Activated T-cell treated with anti-CD3 and anti-CD28 coated beads, Interleukin-2, amount 50 U/mL, for 4 hours (primary cell): ENCODE data around the gene ZNF587B. TPM values are rescaled to one million over a fixed set of nuclear protein-coding genes. Genes with fewer than 3 reads are reported as not detected.
"Not testable (repeated sequence)": the region's sequence is repeated elsewhere in the genome, so short reads cannot be mapped to it uniquely, and the experiment has no call there.

Source experiments
- ATAC-seq, 2 donors: fragments of 200-7000 bp; cut with Tn5 transposase; one replicate each; pipeline ENCODE4 v1.10.0; 2021
- DNase-seq: peaks from one replicate; pipeline ENCODE4 v3.0.0-alpha.2; 2020
- H3K27me3 Mint-ChIP-seq: one replicate; pipeline ENCODE4 v1.8.0; 2021; ENCODE audit warnings: low read depth, mixed read lengths
- H3K36me3 Mint-ChIP-seq: one replicate; pipeline ENCODE4 v1.8.0; 2022; ENCODE audit warnings: mixed read lengths; ENCODE audit not compliant: insufficient read depth
- H3K4me1 Mint-ChIP-seq: one replicate; pipeline ENCODE4 v1.8.0; 2021; ENCODE audit warnings: low read depth, mixed read lengths
- H3K4me3 Mint-ChIP-seq: one replicate; pipeline ENCODE4 v1.8.0; 2021; ENCODE audit warnings: mild to moderate bottlenecking, moderate library complexity, mixed read lengths
- H3K9me3 Mint-ChIP-seq: one replicate; pipeline ENCODE4 v1.8.0; 2021; ENCODE audit warnings: mixed read lengths
- total RNA-seq, 3 donors: library from RNA; stranded (reverse); gene quantifications; one replicate each; pipeline ENCODE4 v1.2.1, GENCODE V29; 2021

The ZNF587B gene
- 10 to 100 TPM; 22.6 to 29.1 (median 27.9) TPM for total RNA-seq

DNA sequence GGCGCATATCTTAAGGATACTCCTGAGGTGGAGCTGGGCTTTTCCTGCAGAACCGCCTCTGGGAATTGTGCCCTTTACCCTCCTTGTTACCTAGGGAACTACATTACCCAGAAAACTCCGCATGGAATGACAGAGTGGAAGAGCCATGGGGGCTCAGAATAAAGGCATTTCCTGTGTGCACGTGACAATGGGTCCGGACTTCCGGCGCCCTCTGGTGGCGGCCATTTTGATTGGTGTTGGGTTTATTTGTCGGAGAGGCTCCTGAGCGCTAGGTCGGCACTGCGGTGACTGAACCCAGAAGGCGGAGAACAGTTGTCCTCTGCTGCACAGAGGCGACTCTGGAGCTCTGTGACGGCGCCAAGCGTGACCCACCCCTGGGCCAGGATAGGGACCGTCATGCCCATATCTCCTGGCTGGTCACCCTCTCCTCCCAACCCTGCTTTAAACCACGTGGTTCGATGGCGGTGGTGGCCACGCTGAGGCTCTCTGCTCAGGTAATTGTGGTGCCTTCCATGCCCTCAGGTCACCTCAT lies at the start of gene ZNF587B:
TSS of gene ZNF587B (plus strand) at position 229 of the 532 bp plus-strand sequence. CDS start at position 459, 230 bp downstream.
- Mint-ChIP-seq H3K9me3 (no peaks in the 10 kb centered on the region), H3K27me3 (no peaks in the 10 kb centered on the region), H3K4me3 (no peak within 1 kb of the TSS), H3K36me3 (peaks cover 23% of the 10 kb centered on the region), H3K4me1 (peaks cover 22% of the 10 kb centered on the region)
- DNase-seq (no peak), ATAC-seq (peak; percentile 52 to 65)

DNA sequence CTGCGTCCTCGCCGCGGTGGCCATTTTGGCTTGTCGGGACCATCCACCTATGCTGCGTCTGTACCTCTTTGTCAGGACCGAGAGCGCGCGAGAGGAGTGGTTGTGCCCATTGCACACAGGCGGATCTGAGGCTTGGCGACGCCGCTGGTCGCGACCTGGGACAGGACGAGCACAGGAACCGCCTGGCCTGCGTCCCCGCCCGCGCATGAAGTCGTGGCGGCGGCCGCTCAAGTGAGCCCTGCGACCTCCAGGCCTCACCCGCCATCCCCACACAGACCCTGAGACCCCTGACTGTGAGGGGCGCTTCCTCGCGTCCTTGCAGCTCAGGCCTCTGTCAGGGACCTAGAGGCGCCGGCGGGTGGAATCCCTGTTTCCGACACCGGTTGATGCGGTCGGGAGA lies 43.8 kb upstream of the ZNF587B start:
- no peak overlapping the region for H3K4me3 Mint-ChIP-seq
- no peak for DNase-seq

DNA sequence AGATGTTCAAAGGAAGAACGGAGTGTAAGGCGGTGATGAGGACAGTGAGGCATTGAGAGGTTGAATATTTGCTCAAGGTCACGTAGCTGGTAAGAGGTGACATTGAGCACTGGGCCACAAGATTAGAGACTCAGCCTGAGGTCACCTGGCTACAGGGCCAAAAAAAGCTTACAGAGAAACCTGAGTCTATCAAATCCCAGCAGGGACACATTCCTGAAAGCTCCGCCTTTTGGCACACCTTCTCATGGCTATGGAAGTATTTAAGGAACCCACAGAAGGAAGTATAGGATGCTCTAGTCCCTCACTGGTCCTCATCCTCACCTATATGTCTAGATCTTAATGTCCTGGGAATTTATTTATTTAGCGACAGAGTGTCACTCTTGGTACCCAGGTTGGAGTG lies 43.2 kb upstream of the ZNF587B start:
- ATAC-seq (no peak), DNase-seq (no peak)
- no peaks in the 10 kb centered on the region for H3K4me1 Mint-ChIP-seq
- H3K27me3 Mint-ChIP-seq = no peaks in the 10 kb centered on the region
- H3K9me3 Mint-ChIP-seq = peaks cover 24% of the 10 kb centered on the region
- H3K4me3 Mint-ChIP-seq = no peak overlapping the region
- H3K36me3 Mint-ChIP-seq = peaks cover 50% of the 10 kb centered on the region

More for the DNA sequence above, 43.8 kb upstream of the ZNF587B start:
- Mint-ChIP-seq H3K4me1 (no peaks in the 10 kb centered on the region), H3K9me3 (peaks cover 25% of the 10 kb centered on the region), H3K27me3 (no peaks in the 10 kb centered on the region), H3K36me3 (peaks cover 49% of the 10 kb centered on the region)
- ATAC-seq = no peak

DNA sequence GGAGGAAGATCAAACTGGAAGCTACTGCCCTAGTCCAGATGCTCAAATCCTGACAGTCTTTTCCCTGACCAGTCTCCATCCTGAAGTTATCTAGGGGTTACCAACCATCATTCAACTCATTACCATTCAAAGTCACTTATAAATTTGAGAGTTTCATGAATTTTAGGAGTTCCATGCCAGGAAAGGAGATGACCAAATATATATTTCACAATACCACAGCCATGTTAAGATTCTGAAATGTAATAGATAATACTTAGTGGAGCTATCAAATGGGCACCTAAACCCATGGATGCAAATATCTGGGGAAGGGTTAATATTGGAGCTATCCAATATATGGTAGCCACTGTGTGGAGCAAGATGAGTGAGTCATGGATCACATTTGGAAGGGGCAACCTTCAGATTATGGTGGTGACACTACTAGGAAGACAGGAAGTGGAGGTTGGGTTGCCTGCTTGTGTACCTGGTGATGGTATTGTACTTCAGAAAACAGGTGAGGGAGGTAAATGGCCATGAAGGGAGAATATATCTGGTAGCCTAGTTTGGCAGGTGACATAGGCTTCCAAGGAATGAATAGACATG lies 41.9 kb upstream of the ZNF587B start:
- ATAC-seq (no peak), DNase-seq (no peak)
- Mint-ChIP-seq H3K9me3 (peaks cover 24% of the 10 kb centered on the region), H3K4me3 (no peak overlapping the region), H3K4me1 (no peaks in the 10 kb centered on the region), H3K27me3 (no peaks in the 10 kb centered on the region), H3K36me3 (peaks cover 50% of the 10 kb centered on the region)

DNA sequence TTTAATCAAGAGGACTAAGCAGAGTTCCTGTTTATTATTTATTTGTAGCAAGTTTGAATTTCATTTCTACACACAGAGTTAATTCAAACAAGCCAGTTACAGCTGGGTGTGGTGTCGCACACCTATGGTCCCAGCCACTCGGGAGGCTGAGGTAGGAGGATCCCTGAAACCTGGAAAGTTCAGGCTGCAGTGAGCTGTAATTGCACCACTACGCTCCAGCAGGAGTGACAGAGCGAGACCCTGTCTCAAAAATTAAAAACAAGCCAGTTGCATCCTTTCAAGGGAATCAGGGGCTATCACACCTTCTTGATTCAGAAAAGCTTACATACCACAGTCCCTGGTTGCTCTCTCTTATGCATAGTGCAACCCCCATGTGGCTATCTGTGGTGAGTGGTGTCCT lies 40.8 kb upstream of the ZNF587B start:
- Mint-ChIP-seq H3K27me3 (no peaks in the 10 kb centered on the region), H3K36me3 (peaks cover 55% of the 10 kb centered on the region), H3K9me3 (peaks cover 24% of the 10 kb centered on the region), H3K4me1 (no peaks in the 10 kb centered on the region), H3K4me3 (no peak overlapping the region)
- ATAC-seq (no peak), DNase-seq (no peak)

DNA sequence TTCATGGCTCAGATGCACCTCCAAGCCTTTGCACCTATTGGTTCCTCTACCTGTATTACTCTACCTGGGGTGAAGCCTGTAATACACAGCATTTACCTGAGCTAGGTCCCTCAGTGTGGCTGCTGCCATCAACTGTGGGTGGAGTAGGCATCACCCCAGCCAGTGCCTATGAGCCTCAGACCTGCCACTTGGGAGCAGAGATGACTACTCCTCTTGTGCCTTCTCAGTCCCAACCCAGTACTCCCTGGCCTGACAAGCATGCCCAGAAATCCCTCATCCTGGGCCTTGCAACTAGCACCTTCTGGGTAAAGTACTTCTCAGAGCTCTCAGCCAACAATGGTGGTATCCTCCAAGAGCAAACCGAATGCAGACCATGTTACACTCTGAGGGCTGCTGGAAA lies 33.5 kb upstream of the ZNF587B start:
- not testable (repeated sequence) for H3K4me1 Mint-ChIP-seq, ATAC-seq, DNase-seq, H3K4me3 Mint-ChIP-seq, H3K27me3 Mint-ChIP-seq, H3K9me3 Mint-ChIP-seq
- peaks cover 43% of the 10 kb centered on the region for H3K36me3 Mint-ChIP-seq

DNA sequence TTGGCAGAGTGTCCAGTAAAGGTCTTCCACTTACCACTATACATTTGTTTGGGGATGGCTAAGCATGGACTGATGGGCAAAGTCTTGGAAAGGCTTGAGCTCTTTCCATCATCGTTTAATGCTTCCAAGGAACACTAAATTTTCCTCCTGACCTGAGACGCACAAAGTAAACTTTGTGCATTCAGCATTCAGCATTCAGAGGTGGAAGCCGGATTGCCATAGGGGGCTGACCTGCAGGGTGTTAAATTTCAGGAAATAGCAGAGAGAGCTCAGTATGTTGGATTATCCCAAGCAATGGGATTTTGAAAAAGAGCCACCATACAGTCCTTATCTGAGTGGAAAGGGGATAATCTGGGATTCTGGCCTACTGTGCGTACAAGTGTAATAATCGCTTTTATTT lies 29.4 kb upstream of the ZNF587B start:
- ATAC-seq (no peak), DNase-seq (no peak)
- Mint-ChIP-seq H3K27me3 (no peaks in the 10 kb centered on the region), H3K4me3 (no peak overlapping the region), H3K4me1 (peaks cover 17% of the 10 kb centered on the region), H3K9me3 (no peaks in the 10 kb centered on the region), H3K36me3 (peaks cover 23% of the 10 kb centered on the region)

DNA sequence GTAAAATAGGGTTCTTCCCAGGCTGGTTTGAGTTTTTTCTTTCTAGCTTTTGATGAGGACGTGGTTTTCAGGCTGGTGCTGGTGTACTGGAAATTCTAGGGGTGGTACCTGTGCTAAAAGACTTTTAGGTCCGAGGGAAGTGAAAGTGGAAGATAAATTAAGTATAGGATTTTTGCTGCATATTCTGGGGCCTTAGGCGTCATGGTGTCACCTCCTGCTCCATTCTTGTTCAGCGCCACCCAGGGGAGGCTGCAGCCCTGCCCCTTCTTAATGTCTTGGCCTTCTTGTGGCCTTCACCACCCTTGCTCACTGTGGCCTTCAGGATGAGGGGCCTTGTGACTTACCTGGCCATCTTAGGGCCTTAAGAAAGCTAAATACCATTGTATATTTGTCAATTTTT lies 27.8 kb upstream of the ZNF587B start:
- H3K4me1 Mint-ChIP-seq = peaks cover 18% of the 10 kb centered on the region
- no peak overlapping the region for H3K4me3 Mint-ChIP-seq
- no peak for DNase-seq
- H3K9me3 Mint-ChIP-seq = no peaks in the 10 kb centered on the region
- no peak for ATAC-seq
- H3K27me3 Mint-ChIP-seq = no peaks in the 10 kb centered on the region
- H3K36me3 Mint-ChIP-seq = peaks cover 20% of the 10 kb centered on the region

DNA sequence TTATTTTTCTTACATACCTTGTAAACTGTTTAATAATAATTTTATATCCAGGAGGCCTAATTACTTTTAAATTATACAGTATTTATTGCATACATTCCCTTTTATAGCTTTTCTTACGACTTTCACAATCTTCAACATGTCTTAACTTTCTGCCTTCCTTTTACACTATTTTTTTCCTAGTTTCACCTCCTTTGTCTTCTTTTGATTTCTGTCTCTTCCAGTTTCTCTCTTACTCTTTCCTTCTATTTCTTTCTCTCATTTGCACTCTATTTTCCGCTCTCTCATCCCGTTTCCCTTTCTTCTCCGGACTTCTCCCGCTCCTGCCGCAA lies 26.9 kb upstream of the ZNF587B start:
- DNase-seq (no peak), ATAC-seq (no peak)
- no peaks in the 10 kb centered on the region for H3K27me3 Mint-ChIP-seq
- no peaks in the 10 kb centered on the region for H3K9me3 Mint-ChIP-seq
- H3K36me3 Mint-ChIP-seq = peaks cover 27% of the 10 kb centered on the region
- peaks cover 21% of the 10 kb centered on the region for H3K4me1 Mint-ChIP-seq
- H3K4me3 Mint-ChIP-seq = peak overlapping the region; percentile 45

DNA sequence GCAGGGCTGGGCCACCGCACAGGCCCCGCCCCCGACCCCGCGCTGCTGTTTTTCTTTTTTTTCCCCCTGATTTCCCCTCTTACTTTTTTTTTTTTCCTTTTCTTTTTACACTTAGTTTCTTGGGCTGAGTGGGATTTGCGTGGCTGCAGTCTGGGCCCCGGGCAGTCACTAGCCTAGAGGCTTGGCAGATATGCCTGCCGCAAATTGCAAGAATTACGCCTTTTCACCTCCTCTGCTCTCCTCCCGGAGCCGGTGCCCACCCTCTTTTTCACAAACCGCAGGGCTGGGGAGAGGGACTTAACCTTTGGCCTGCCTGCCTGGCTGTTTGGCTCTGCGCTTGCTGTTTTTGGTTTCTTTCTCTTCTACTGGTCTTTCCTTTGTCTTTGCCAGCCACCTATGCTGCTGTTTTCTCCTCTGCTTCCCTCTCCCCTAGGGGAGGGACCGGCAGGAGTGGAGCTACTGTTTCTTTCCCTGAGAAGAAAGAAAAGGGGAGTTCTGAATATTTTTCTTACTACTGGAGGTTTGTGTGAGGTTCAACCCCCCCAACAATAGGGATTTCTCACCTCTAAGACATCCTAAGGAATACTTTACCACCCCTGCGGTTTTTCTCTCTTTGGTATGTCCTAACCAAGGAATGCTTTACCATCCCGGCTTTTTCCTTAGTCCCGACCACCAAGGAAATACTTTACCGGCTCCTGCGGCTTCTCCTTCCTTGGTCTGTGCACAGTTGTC lies 26.3 kb upstream of the ZNF587B start:
- H3K27me3 Mint-ChIP-seq = no peaks in the 10 kb centered on the region
- peaks cover 21% of the 10 kb centered on the region for H3K4me1 Mint-ChIP-seq
- ATAC-seq = peak in 1 of 2 donors; percentile 23
- peak overlapping the region; percentile 45 for H3K4me3 Mint-ChIP-seq
- peaks cover 27% of the 10 kb centered on the region for H3K36me3 Mint-ChIP-seq
- H3K9me3 Mint-ChIP-seq = no peaks in the 10 kb centered on the region
- no peak for DNase-seq

DNA sequence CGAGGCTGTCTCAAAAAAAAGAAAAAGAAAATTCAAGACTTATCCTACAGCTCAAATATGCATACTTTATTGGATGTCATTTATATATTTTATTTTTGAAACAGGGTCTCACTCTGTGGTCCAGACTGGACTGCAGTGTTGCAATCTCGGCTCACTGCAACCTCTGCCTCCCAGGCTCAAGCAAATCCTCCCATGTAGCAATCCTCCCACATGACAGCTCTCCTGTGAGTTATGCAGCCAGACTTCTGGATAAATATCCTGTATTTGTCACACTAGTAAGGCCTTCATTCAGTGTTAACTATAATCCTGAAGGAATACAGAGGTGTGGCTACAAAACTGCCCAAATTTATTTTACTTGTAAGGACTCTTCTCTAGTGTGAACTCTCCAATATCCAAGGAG lies 22.6 kb upstream of the ZNF587B start:
- no peak for DNase-seq
- Mint-ChIP-seq H3K4me3 (no peak overlapping the region), H3K9me3 (no peaks in the 10 kb centered on the region), H3K4me1 (peaks cover 31% of the 10 kb centered on the region), H3K27me3 (no peaks in the 10 kb centered on the region), H3K36me3 (peaks cover 28% of the 10 kb centered on the region)
- ATAC-seq = no peak

DNA sequence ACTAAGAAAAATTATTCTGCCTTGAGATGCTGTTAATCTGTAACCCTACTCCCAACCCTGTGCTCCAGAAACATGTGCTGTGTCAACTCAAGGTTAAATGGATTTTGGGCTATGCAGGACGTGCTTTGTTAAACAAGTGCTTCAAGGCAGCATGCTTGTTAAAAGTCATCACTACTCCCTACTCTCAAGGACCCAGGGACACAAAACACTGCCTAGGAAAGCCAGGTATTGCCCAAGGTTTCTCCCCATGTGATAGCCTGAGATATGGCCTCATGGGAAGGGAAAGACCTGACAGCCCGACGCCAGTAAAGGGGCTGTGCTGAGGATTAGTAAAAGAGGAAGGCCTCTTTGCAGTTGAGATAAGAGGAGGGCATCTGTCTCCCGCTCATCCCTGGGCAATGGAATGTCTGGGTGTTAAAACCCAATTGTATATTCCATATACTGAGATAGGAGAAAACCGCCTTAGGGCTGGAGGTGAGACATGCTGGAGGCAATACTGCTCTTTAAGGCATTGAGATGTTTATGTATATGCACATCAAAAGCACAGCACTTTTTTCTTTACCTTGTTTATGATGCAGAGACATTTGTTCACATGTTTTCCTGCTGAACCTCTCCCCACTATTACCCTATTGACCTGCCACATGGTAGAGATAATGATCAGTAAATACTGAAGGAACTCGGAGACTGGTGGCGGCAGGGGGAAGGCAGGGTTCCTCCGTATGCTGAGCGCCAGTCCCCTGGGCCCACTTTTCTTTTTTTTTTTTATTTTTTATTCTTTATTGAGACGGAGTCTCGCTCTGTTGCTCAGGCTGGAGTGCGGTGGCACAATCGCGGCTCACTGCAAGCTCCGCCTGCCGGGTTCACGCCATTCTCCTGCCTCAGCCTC lies 19.4 kb upstream of the ZNF587B start:
- Mint-ChIP-seq H3K4me1 (peaks cover 44% of the 10 kb centered on the region), H3K36me3 (peaks cover 27% of the 10 kb centered on the region)
- DNase-seq, H3K9me3 Mint-ChIP-seq, ATAC-seq, H3K4me3 Mint-ChIP-seq, H3K27me3 Mint-ChIP-seq: not testable (repeated sequence)

DNA sequence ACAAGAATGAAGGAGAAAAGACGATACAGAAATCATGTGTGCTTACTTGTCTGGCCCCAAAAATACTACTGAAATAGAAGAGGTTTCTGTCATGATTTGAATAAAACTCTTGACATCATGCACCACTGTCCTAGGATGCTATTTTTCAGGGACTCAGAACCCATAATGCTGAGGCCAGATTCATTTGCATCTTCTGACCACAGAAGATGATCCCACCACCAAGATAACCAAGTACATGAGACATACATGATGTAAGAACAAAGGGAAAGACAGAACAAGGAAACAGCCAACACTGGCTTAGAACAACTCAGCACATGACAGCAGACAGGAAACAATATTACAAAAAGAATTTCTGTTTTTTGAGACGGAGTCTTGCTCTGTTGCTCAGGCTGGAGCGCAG lies 17.9 kb upstream of the ZNF587B start:
- ATAC-seq (no peak), DNase-seq (no peak)
- Mint-ChIP-seq H3K36me3 (peaks cover 22% of the 10 kb centered on the region), H3K27me3 (no peaks in the 10 kb centered on the region), H3K9me3 (no peaks in the 10 kb centered on the region), H3K4me1 (peaks cover 47% of the 10 kb centered on the region), H3K4me3 (peak overlapping the region; percentile 17)

DNA sequence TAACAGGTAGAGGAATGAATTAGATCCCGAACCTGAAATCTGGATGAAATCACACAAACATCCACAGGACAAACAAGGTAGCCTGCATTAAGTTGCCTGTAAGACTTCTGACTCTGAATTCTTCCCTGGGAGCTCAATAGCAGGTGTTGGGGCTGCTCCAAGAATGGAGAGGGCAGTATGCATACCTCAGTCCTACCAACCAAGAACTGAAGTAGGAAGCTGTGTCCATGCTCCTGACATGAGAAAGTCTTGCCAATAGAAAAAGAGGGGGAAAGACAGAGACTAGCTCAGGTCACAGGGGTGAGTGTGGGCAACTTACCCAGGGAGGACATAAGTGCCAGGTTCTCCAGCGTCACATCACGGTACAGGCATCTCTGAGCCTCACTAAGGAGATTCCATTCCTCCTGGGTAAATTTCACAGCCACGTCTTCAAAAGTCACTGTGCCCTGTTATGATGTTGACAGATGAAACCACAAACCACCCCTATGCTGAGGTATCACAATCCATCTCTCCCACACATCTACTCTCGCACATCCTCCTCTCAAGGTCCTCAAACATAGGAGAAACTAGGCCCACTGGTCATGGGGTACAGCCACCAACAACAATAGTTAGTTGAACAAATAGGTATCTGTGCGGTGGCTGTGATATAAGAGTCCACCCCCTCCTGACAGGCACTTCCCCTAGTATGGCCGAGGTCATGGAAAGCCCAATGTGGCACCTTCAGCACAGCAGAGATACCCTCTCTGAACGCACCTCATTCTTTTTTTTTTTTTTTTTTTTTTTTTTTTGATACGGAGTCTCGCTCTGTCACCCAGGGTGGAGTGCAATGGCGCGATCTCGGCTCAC lies 16.9 kb upstream of the ZNF587B start:
- DNase-seq, ATAC-seq, H3K9me3 Mint-ChIP-seq, H3K27me3 Mint-ChIP-seq: not testable (repeated sequence)
- H3K36me3 Mint-ChIP-seq = peaks cover 16% of the 10 kb centered on the region
- peaks cover 44% of the 10 kb centered on the region for H3K4me1 Mint-ChIP-seq
- peak overlapping the region; percentile 96 for H3K4me3 Mint-ChIP-seq
